Activated CD4-positive, alpha-beta T cell treated with anti-CD3 and anti-CD28 coated beads, Interleukin-2, amount 10 ng/mL, durations not matched to agents 7 days and 5 days (primary cell): ENCODE measurements around the gene ANTKMT. TPM values are rescaled to one million over a fixed set of nuclear protein-coding genes. Genes with fewer than 3 reads are reported as not detected.

Source experiments
- CTCF ChIA-PET: fragments of 350-600 bp; sonication (Branson Sonifier 250); formaldehyde crosslinking; loops from one replicate; lab custom pipeline; 2021; ENCODE audit warnings: antibody characterized with exemption; lab: Charles Lee
- POLR2A ChIA-PET: fragments of 350-600 bp; sonication (Branson Sonifier 250); formaldehyde crosslinking; loops from one replicate; lab custom pipeline; 2021; ENCODE audit warnings: antibody characterized with exemption; lab: Charles Lee
- DNase-seq: peaks from one replicate; pipeline ENCODE4 v3.0.0-alpha.2; 2020
- H3K27ac Mint-ChIP-seq: one replicate; pipeline ENCODE4 v1.8.0; 2021; ENCODE audit warnings: mild to moderate bottlenecking, moderate library complexity, mixed read lengths
- H3K27me3 Mint-ChIP-seq: one replicate; pipeline ENCODE4 v1.8.0; 2021; ENCODE audit warnings: mixed read lengths
- H3K36me3 Mint-ChIP-seq: one replicate; pipeline ENCODE4 v1.8.0; 2021; ENCODE audit warnings: low read depth, mixed read lengths
- H3K4me1 Mint-ChIP-seq: one replicate; pipeline ENCODE4 v1.8.0; 2021; ENCODE audit warnings: mixed read lengths
- H3K4me3 Mint-ChIP-seq: one replicate; pipeline ENCODE4 v1.8.0; 2021; ENCODE audit warnings: mild to moderate bottlenecking, moderate library complexity, mixed read lengths
- H3K9me3 Mint-ChIP-seq: one replicate; pipeline ENCODE4 v1.8.0; 2021; ENCODE audit warnings: mixed read lengths
- total RNA-seq, 2 experiments: library from RNA; stranded (reverse); gene quantifications; one replicate each; pipeline ENCODE4 v1.2.3, GENCODE V29; 2021

Gene ANTKMT
- total RNA-seq, 2 experiments from 2014 or later, result 5.5 to 8.7 TPM

- H3K27ac Mint-ChIP-seq, result no peak overlapping the region
- no peaks in the 10 kb centered on the region for H3K27me3 Mint-ChIP-seq
- DNase-seq, result no peak
- H3K4me3 Mint-ChIP-seq, result no peak overlapping the region
- no peaks in the 10 kb centered on the region for H3K36me3 Mint-ChIP-seq
- ChIA-PET CTCF (interaction anchor here (0.6 to 1.2 kb wide), 5 partner anchors 11 to 1456 kb away, joined by 3 to 5 read pairs (median 3); partner anchors contain the start of gene CIAO3), POLR2A (no interaction called here)
- H3K9me3 Mint-ChIP-seq, result no peaks in the 10 kb centered on the region
- no peaks in the 10 kb centered on the region for H3K4me1 Mint-ChIP-seq
Measured at GRCh38 chr16:729768-730665, 9.1 kb downstream of the ANTKMT start.

- peaks cover 5% of the 10 kb centered on the region for H3K36me3 Mint-ChIP-seq
- CTCF ChIA-PET, result interaction anchor here (0.9 to 1.2 kb wide), 3 partner anchors 19 to 389 kb away, joined by 3 read pairs; no protein-coding TSS in a partner anchor
- no peak overlapping the region for H3K4me3 Mint-ChIP-seq
- no peaks in the 10 kb centered on the region for H3K27me3 Mint-ChIP-seq
- H3K9me3 Mint-ChIP-seq, result no peaks in the 10 kb centered on the region
- POLR2A ChIA-PET, result no interaction called here
- no peak for DNase-seq
- H3K4me1 Mint-ChIP-seq, result peaks cover 7% of the 10 kb centered on the region
- H3K27ac Mint-ChIP-seq, result no peak overlapping the region
Measured at GRCh38 chr16:730666-731509, 9.9 kb downstream of the ANTKMT start.

GRCh38 chr16:732332-732731 is 11.4 kb downstream of the ANTKMT start:
- Mint-ChIP-seq H3K27ac (no peak overlapping the region), H3K4me1 (peaks cover 12% of the 10 kb centered on the region), H3K36me3 (peaks cover 9% of the 10 kb centered on the region), H3K27me3 (no peaks in the 10 kb centered on the region), H3K9me3 (no peaks in the 10 kb centered on the region), H3K4me3 (no peak overlapping the region)
- CTCF ChIA-PET, result interaction anchor here (1.6 kb wide), 1 partner anchor 28 kb away, joined by 5 read pairs; no protein-coding TSS in a partner anchor
- no peak for DNase-seq
- POLR2A ChIA-PET, result no interaction called here

GRCh38 chr16:732936-733335 is 12.0 kb downstream of the ANTKMT start:
- H3K27me3 Mint-ChIP-seq, result no peaks in the 10 kb centered on the region
- no peak overlapping the region for H3K4me3 Mint-ChIP-seq
- H3K9me3 Mint-ChIP-seq, result no peaks in the 10 kb centered on the region
- H3K36me3 Mint-ChIP-seq, result peaks cover 12% of the 10 kb centered on the region
- CTCF ChIA-PET, result interaction anchor here (1.6 kb wide), 1 partner anchor 29 kb away, joined by 5 read pairs; no protein-coding TSS in a partner anchor
- no peak for DNase-seq
- POLR2A ChIA-PET, result no interaction called here
- peaks cover 18% of the 10 kb centered on the region for H3K4me1 Mint-ChIP-seq
- no peak overlapping the region for H3K27ac Mint-ChIP-seq

GRCh38 chr16:733382-734207 is 12.6 kb downstream of the ANTKMT start:
- Mint-ChIP-seq H3K27ac (no peak overlapping the region), H3K4me1 (peaks cover 20% of the 10 kb centered on the region), H3K4me3 (no peak overlapping the region), H3K9me3 (no peaks in the 10 kb centered on the region), H3K36me3 (peaks cover 14% of the 10 kb centered on the region), H3K27me3 (no peaks in the 10 kb centered on the region)
- DNase-seq, result no peak
- ChIA-PET CTCF (interaction anchor here (1.6 kb wide), 1 partner anchor 30 kb away, joined by 5 read pairs; no protein-coding TSS in a partner anchor), POLR2A (no interaction called here)

GRCh38 chr16:734208-734980 is 13.4 kb downstream of the ANTKMT start:
- H3K27ac Mint-ChIP-seq, result no peak overlapping the region
- H3K9me3 Mint-ChIP-seq, result no peaks in the 10 kb centered on the region
- DNase-seq, result no peak
- no peak overlapping the region for H3K4me3 Mint-ChIP-seq
- H3K27me3 Mint-ChIP-seq, result no peaks in the 10 kb centered on the region
- CTCF ChIA-PET, result no interaction called here
- POLR2A ChIA-PET, result no interaction called here
- peaks cover 14% of the 10 kb centered on the region for H3K36me3 Mint-ChIP-seq
- H3K4me1 Mint-ChIP-seq, result peaks cover 23% of the 10 kb centered on the region

GRCh38 chr16:734981-735881 is 14.3 kb downstream of the ANTKMT start:
- no peaks in the 10 kb centered on the region for H3K9me3 Mint-ChIP-seq
- H3K27ac Mint-ChIP-seq, result no peak overlapping the region
- DNase-seq, result no peak
- H3K27me3 Mint-ChIP-seq, result no peaks in the 10 kb centered on the region
- no peak overlapping the region for H3K4me3 Mint-ChIP-seq
- ChIA-PET POLR2A (no interaction called here), CTCF (interaction anchor here (1.2 to 2.1 kb wide), 4 partner anchors 9 to 51 kb away, joined by 3 to 9 read pairs (median 5); partner anchors contain the start of genes ANTKMT, CCDC78 and HAGHL)
- peaks cover 28% of the 10 kb centered on the region for H3K4me1 Mint-ChIP-seq
- peaks cover 14% of the 10 kb centered on the region for H3K36me3 Mint-ChIP-seq

GRCh38 chr16:735982-736453 is 15.1 kb downstream of the ANTKMT start:
- CTCF ChIA-PET, result interaction anchor here (0.7 to 2.1 kb wide), 5 partner anchors 9 to 50 kb away, joined by 3 to 9 read pairs (median 3); partner anchors contain the start of genes ANTKMT, CCDC78 and HAGHL
- Mint-ChIP-seq H3K4me3 (no peak overlapping the region), H3K27ac (peak overlapping the region; percentile 36), H3K27me3 (no peaks in the 10 kb centered on the region), H3K4me1 (peaks cover 28% of the 10 kb centered on the region), H3K36me3 (peaks cover 14% of the 10 kb centered on the region), H3K9me3 (no peaks in the 10 kb centered on the region)
- peak; percentile 43 for DNase-seq
- POLR2A ChIA-PET, result interaction anchor here (0.7 kb wide), 1 partner anchor 51 kb away, joined by 7 read pairs; no protein-coding TSS in a partner anchor

- ChIA-PET CTCF (interaction anchor here (1.2 to 2.1 kb wide), 3 partner anchors 12 to 49 kb away, joined by 3 to 9 read pairs (median 3); partner anchors contain the start of gene ANTKMT), POLR2A (no interaction called here)
- DNase-seq, result no peak
- Mint-ChIP-seq H3K4me3 (no peak overlapping the region), H3K36me3 (peaks cover 14% of the 10 kb centered on the region), H3K27ac (no peak overlapping the region), H3K4me1 (peaks cover 31% of the 10 kb centered on the region), H3K9me3 (no peaks in the 10 kb centered on the region), H3K27me3 (no peaks in the 10 kb centered on the region)
Measured at GRCh38 chr16:736936-737481, 16.1 kb downstream of the ANTKMT start.
